AML-193 (cell line): Measurements from ENCODE around the gene MED12L.
A peak's percentile ranks its signal among the peaks of the same experiment; 100 is the strongest.

Experiments used
- DNase-seq, 2 experiments: peaks; one replicate each; lab custom pipeline; 2025; lab: John Stamatoyannopoulos, UW

MED12L gene

GRCh38 chr3:151319628-151320027 is 234.2 kb downstream of the MED12L start:
- DNase-seq, result no peak

- DNase-seq, result no peak
Measured at GRCh38 chr3:151320131-151320530, 234.7 kb downstream of the MED12L start.

GRCh38 chr3:151321526-151321925 is 236.1 kb downstream of the MED12L start:
- peak; percentile 45 to 73 for DNase-seq

- no peak for DNase-seq
Measured at GRCh38 chr3:151322511-151322910, 237.0 kb downstream of the MED12L start.

GRCh38 chr3:151327571-151328198 is 242.2 kb downstream of the MED12L start:
- DNase-seq, result peak; percentile 59 to 64

GRCh38 chr3:151328298-151328995 is 243.0 kb downstream of the MED12L start:
- peak; percentile 61 to 71 for DNase-seq

- DNase-seq, result peak; percentile 27 to 39
Measured at GRCh38 chr3:151329363-151329762, 243.9 kb downstream of the MED12L start, which contains the start of gene P2RY13. P2RY13 (minus strand) TSS chr3:151329549; CDS start chr3:151329528, 21 bp downstream.

- no peak for DNase-seq
Measured at GRCh38 chr3:151330379-151330778, 244.9 kb downstream of the MED12L start.

GRCh38 chr3:151330899-151331298 is 245.4 kb downstream of the MED12L start:
- peak; percentile 79 to 87 for DNase-seq

GRCh38 chr3:151331696-151332095 is 246.2 kb downstream of the MED12L start:
- no peak for DNase-seq

GRCh38 chr3:151345859-151346258 is 260.4 kb downstream of the MED12L start:
- DNase-seq, result no peak

GRCh38 chr3:151346292-151346691 is 260.8 kb downstream of the MED12L start:
- DNase-seq, result peak; percentile 96 to 99

- DNase-seq, result peak; percentile 99
Measured at GRCh38 chr3:151347432-151347831, 262.0 kb downstream of the MED12L start.

- peak; percentile 52 to 56 for DNase-seq
Measured at GRCh38 chr3:151350656-151351055, 265.2 kb downstream of the MED12L start.

GRCh38 chr3:151351219-151351618 is 265.8 kb downstream of the MED12L start:
- DNase-seq, result no peak

GRCh38 chr3:151351648-151352047 is 266.2 kb downstream of the MED12L start:
- no peak for DNase-seq

- no peak for DNase-seq
Measured at GRCh38 chr3:151356794-151357462, 271.5 kb downstream of the MED12L start.

- no peak for DNase-seq
Measured at GRCh38 chr3:151357463-151357850, 272.0 kb downstream of the MED12L start.

- peak; percentile 72 to 76 for DNase-seq
Measured at GRCh38 chr3:151362751-151363174, 277.3 kb downstream of the MED12L start.

GRCh38 chr3:151366993-151367392 is 281.5 kb downstream of the MED12L start:
- DNase-seq, result no peak

GRCh38 chr3:151367448-151367847 is 282.0 kb downstream of the MED12L start:
- no peak for DNase-seq

GRCh38 chr3:151371526-151371925 is 286.1 kb downstream of the MED12L start:
- DNase-seq, result no peak
